Measurements from ENCODE around the gene SPATA3.

SPATA3 gene

DNA sequence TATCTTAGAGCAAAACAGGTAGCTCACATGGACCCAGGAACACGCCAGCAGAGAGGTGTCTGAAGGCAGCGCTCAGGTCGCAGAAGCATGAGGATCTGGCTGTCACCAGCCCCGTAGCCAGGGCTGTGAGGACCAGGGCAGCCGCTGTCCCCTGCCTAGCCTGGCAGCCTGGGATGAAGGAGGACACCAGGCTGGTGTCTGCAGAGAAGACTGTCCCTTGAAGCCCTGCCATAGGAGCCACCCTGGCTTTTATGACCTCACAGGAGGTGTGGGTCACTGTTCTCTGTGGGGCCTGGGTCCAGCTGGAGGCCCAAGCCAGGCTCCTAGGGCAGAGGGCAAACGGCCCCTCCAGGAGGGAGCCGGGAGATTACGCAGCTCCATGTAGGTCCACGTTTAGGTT, at the start of gene SPATA3:
TSS of gene SPATA3 (plus strand) at position 301 of the 400 bp plus-strand sequence. CDS start 113 bp downstream, outside the sequence.
- DNase-seq (ENCODE audit: low read depth) = no peak
- TF ChIP-seq CTCF (IDR thresholded peaks at IDR 0.05; ENCODE audit: low read depth, low read length, missing control alignments) = no peak
- H3K4me3 ChIP-seq (ENCODE audit: low read depth, low read length) = no peak within 1 kb of the TSS

GRCh38 chr2:230946429-230947234, 49.3 kb upstream of the SPATA3 start:
- no peak for DNase-seq (ENCODE audit: low read depth)
- TF ChIP-seq CTCF (IDR thresholded peaks at IDR 0.05; ENCODE audit: low read depth, low read length, missing control alignments) = no peak
- peak overlapping the region; percentile 73 for H3K4me3 ChIP-seq (ENCODE audit: low read depth, low read length)

DNA sequence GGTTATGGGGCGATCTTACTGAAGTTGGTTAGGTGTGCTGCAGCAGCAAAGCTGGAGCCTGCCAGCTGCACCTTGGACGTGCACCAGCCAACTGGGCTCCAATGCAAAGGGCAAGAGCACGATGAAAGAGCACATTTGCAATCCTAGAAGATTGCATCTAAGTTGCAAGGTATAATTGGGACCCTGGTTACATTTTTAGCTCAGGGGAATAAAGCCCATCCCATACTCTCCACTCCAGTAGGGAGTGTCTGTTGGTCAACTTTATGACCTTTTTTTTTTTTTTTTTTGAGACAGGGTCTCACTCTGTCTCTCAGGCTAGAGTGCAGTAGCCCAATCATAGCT, 48.7 kb upstream of the SPATA3 start:
- no peak for TF ChIP-seq CTCF (IDR thresholded peaks at IDR 0.05; ENCODE audit: low read depth, low read length, missing control alignments)
- H3K4me3 ChIP-seq (ENCODE audit: low read depth, low read length) = peak overlapping the region; percentile 73
- DNase-seq (ENCODE audit: low read depth) = no peak

DNA sequence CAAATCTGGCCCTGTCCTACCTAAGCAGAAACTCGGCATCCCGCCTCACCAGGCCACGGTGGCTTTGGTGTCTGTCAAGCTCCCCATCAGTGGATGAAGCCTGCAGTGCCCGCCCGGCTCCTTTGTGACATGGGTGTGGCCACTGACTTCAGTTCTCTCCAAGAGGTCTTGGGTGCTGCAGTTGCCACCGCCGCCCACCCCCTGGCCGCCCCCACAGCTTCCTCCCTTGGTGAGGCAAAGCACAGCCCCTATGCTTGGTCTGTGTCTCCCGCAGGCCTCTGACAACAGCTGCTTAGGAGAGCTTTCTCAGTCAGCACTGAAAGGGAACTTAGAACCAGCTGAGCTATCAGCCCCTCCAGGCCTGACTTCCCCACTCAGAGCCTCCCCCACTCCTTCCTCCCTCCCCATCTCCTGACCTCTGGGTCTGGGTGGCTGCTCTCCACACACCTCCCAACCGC, 48.0 kb upstream of the SPATA3 start:
- no peak for TF ChIP-seq CTCF (IDR thresholded peaks at IDR 0.05; ENCODE audit: low read depth, low read length, missing control alignments)
- peak; percentile 86 for DNase-seq (ENCODE audit: low read depth)
- peak overlapping the region; percentile 73 for H3K4me3 ChIP-seq (ENCODE audit: low read depth, low read length)

DNA sequence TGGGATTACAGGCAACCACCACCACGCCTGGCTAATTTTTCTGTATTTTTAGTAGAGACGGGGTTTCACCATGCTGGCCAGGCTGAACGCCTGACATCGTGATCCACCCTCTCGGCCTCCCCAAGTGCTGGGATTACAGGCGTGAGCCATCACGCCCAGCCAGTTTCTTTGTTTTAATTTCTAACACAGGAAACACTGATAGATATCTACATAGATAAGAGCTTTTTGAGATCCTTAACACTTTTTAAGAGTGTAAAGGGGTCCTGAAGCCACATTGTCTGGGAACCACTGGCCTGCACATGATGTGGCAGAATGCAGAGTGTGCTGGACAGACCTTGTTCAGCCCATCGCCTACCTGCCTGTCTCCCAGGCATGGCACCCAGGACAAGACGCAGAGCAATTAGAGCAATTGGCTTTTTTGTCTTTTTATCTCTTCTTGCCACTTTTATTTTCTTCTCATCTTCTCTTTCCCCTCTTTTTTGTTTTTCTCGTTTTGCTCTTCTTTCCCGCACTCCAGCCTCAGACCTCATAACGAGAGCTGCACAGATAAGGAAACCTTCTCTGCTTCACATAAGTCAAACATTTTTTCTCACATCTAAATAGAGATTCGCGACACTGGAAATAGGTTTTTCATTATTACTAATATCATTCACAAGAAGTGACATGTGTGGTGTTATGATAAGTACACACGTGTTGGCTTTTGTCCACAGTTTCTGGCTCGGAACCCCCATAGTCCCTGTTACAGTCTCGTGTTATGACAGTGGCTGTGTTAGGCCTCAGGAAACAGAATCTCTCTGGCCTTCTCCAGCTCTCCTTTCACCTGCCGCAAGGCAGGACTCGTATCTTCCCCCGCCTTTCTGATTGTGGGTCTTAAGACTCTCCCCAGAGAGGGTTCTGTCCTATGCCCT, 45.7 kb upstream of the SPATA3 start:
- no peak for TF ChIP-seq CTCF (IDR thresholded peaks at IDR 0.05; ENCODE audit: low read depth, low read length, missing control alignments)
- peak; percentile 94 for DNase-seq (ENCODE audit: low read depth)

GRCh38 chr2:230950874-230951339, 45.0 kb upstream of the SPATA3 start:
- no peak for TF ChIP-seq CTCF (IDR thresholded peaks at IDR 0.05; ENCODE audit: low read depth, low read length, missing control alignments)
- H3K4me3 ChIP-seq (ENCODE audit: low read depth, low read length) = peak overlapping the region; percentile 14
- no peak for DNase-seq (ENCODE audit: low read depth)

More for the DNA sequence above, 45.7 kb upstream of the SPATA3 start:
- H3K4me3 ChIP-seq (ENCODE audit: low read depth, low read length) = peak overlapping the region; percentile 14
